SKM-1 treated with dmso at 0.1 percent for 144 hours (cell line): ENCODE measurements around the gene WSB2.
"Not testable (repeated sequence)": the region's sequence is repeated elsewhere in the genome, so short reads cannot be mapped to it uniquely, and the experiment has no call there.

ENCODE experiments used
- DNase-seq: peaks from one replicate; lab custom pipeline; 2025; ENCODE audit not compliant: unreplicated experiment; lab: John Stamatoyannopoulos, UW

WSB2 gene

GRCh38 chr12:118061011-118061872 lies at the start of gene WSB2:
WSB2 (minus strand) TSS chr12:118061179; CDS start chr12:118061048, 131 bp downstream.
- DNase-seq, result no peak

DNA sequence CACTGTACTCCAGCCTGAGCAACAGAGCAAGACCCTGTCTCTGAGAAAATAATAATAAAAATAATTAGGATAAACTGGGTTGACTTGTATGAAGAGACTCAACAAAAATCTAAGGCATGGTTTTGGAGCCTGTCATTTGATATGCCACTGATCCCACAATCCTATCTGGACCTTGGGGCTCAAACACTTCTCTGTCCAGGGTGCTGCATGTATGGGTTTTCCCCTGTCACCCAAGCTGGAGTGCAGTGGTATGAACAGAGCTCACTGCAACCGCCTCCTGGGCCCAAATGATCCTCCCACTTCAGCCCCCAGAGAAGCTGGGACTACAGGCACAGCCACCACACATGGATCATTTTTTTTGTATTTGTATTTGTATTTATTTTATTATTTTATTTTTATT lies 48.1 kb upstream of the WSB2 start:
- DNase-seq, result no peak

- DNase-seq, result no peak
Observed at GRCh38 chr12:118107694-118108093, 46.7 kb upstream of the WSB2 start.

DNA sequence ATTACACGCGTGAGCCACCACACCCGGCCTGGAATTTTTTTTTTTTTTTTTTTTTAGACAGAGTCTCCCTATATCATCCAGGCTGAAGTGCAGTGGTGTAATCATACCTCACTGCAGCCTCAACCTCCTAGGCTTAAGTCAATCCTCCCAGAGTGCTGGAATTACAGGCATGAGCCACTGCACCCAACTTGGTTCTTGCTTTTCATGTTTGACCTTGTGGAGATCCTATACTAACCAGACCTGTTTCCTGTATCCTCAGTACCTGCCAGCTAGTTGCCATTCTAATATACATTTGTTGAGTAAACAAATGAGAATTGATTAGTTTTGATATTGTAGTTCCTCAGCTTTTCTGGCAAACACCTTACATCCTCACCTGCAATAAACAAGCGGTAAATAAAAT lies 46.0 kb upstream of the WSB2 start:
- no peak for DNase-seq

- DNase-seq, result peak; percentile 30
Observed at GRCh38 chr12:118103601-118104382, 42.8 kb upstream of the WSB2 start, which contains the start of gene VSIG10. VSIG10 (minus strand) TSS chr12:118104011; CDS start chr12:118103671, 340 bp downstream.

GRCh38 chr12:118103201-118103600 lies 42.2 kb upstream of the WSB2 start:
- no peak for DNase-seq

GRCh38 chr12:118102609-118103008 lies 41.6 kb upstream of the WSB2 start:
- DNase-seq, result no peak

GRCh38 chr12:118102070-118102469 lies 41.1 kb upstream of the WSB2 start:
- no peak for DNase-seq

DNA sequence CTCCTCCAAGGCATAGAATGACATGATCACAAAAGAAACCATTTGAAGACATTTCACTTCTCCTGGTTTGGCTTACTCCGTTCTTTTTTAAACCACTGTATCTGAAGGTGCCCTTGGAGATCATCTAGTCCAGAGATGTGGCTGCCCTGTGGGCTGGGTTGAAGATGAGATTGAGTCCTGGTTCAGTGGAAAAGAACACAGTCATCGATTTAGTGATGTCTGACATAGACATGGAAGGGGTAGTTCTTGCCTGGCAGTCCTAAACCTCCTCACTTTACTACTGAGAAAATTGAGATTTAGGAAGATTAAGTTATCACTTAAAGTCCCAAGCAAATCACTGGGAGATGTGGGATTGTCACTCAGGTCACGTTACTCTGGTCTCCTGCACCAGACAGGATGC lies 40.1 kb upstream of the WSB2 start:
- no peak for DNase-seq

- no peak for DNase-seq
Observed at GRCh38 chr12:118098911-118099671, 38.1 kb upstream of the WSB2 start.

DNA sequence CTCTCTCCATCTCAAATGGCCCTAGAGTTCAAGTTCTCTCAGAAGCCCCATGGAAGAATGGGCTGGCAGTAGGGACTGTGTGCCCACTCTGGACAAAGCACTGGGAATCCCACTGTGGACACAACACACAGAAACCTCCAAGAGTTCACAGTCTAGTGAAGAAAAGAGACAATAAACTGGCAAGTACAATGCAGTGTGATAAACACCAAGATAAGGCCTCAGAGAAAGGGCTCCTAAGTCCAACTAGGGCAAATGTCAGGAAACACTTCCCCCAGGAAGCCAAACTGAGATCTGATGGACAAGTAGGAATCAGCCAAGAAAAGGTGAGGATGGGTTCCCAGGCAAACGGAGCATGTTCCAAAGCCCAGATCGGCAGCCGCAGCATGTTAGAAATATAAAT lies 37.4 kb upstream of the WSB2 start:
- no peak for DNase-seq

DNA sequence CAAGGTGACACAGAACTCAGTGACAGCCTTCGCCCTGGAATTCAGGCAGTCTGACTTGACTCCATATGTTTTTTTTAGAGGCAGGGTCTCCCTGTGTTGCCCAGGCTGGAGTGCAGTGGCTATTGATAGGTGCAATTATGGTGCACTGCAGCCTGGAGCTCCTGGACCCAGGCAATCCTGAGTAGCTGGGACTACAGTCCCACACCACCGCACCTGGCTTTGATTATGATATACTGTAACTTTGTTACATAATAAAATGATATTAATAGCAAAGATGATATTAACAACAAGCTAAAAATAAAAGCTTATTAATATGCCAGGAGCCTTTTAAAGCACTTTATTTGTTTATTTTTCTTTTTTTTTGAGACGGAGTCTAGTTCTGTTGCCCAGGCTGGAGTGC lies 33.1 kb upstream of the WSB2 start:
- DNase-seq, result no peak

DNA sequence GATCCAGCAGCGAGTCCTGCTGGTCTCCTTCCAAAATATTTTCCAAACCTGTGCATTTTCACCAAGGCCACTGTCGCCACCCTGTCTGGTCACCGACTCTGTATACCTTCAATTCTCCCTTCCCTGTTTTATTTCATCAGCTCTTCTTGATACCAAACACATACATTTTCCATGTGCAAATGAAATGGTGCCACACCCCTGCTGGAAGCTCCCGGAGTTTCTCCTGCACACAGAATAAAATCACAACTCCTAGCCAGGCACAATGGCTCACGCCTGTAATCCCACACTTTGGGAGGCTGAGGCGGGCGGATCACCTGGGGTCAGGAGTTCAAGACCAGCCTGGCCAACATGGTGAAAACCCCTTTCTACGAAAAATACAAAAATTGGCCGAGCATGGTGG lies 28.8 kb upstream of the WSB2 start:
- no peak for DNase-seq

DNA sequence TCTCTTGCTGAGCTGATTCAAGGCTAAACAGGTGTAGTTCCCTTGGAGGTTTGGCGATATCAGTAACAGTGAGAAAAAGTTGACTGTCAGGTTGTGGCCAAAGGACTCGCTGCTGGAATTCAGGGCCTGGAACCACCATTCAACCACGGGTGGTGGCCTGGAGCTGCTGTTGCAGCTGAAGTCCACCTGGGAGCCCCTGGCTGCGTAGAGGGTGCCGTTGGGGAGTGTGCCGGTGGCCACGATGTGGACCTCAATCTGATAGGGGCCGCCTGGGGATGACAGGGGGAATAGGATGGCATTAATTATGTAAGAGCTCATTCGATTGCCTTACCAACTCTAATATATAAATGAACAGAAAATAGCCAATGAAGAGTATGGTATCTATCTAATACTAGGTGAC lies 21.2 kb upstream of the WSB2 start:
- DNase-seq, result no peak

- DNase-seq, result not testable (repeated sequence)
Observed at GRCh38 chr12:118081521-118081920, 20.5 kb upstream of the WSB2 start.

DNA sequence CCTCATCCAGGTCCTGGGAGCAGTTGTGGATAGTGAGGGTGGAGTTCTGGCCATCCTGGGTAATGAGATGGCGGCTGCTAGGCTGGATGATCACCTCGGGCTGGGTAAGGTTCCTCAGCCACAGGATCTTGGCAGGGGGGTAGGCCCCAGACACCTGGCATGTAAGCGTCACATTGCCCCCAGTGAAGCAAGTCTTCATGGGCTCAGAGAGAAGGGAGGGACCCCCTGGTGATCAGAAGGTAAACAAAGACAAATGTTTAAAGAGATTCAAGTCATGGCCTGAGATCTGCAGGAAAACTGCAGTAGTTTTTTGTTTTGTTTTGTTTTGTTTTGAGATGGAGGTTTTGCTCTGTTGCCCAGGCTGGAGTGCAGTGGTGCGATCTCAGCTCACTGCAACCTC lies 12.8 kb upstream of the WSB2 start:
- DNase-seq, result no peak

GRCh38 chr12:118070650-118071049 lies 9.7 kb upstream of the WSB2 start:
- DNase-seq, result no peak

DNA sequence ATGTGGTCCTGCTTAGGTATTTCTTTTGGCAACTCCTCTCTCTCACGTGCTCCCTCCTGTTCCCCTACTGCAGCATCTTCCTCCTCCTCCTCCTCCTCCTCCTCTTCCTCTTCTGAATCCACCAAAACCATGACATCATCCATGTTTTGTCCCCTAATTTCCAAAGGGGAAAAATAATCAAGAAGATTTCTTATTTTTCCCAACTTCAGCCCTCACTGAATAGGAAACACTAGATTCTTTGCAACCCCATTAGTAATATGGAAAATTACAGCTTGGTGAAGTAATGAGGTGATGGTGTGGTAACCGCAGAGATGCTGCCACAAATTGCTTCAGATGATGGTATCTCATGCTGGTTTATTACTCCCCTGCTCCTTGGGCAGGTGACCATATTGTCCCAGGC lies 7.5 kb upstream of the WSB2 start:
- no peak for DNase-seq

GRCh38 chr12:118065380-118065779 lies 4.4 kb upstream of the WSB2 start:
- no peak for DNase-seq

DNA sequence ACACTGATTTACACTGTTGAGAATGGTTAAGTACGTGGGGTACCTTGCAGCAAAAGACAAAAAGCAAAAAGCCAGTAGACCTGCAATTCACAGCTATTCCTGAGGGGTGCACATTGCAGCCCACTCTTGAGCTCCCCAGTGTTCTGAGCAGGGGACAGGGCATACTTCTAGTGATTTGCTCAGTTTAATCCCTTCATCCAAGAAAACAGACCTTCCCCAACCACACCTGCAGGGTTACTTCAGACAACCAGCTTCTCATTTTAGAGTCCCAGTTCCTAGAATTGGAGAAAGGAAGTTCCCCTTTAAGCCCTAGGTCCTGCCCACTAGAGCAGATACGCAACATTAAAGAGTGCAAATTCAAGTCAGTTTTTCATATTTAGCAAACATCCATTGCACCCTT lies 3.6 kb upstream of the WSB2 start:
- no peak for DNase-seq

- no peak for DNase-seq
Observed at GRCh38 chr12:118063576-118064391, 2.8 kb upstream of the WSB2 start.
